Heart left ventricle (tissue), 16 donors: ENCODE results near the gene SLC22A12. TPM values are rescaled to one million over a fixed set of nuclear protein-coding genes. Genes with fewer than 3 reads are reported as not detected.

Experiments
- ATAC-seq, 4 donors: fragments of 200-7000 bp; cut with Tn5 transposase; one replicate each; pipeline ENCODE4 v1.9.1; 2020 to 2022; ENCODE audit warnings: moderate library complexity in 4 of 4, mild to moderate bottlenecking in 3 of 4, moderate number of reproducible peaks in 1 of 4
- DNase-seq, 5 donors: peaks; one replicate each; pipeline ENCODE4 v3.0.0-alpha.2; 2020
- H3K27ac ChIP-seq, 12 donors: fragments of 200-600 bp; sonication (generic) in 4 of 12; one replicate each; pipeline versions ENCODE4 v1.5.0 to v1.8.0; 2016 to 2022; ENCODE audit warnings: mild to moderate bottlenecking in 2 of 12
- H3K27me3 ChIP-seq, 9 donors: fragments of 200-600 bp; sonication (generic) in 2 of 9; one replicate each; pipeline versions ENCODE4 v1.5.1 to v1.8.0; 2016 to 2022; ENCODE audit warnings: mild to moderate bottlenecking in 3 of 9
- H3K36me3 ChIP-seq, 9 donors: fragments of 200-600 bp; sonication (generic) in 2 of 9; one replicate each; pipeline versions ENCODE4 v1.5.0 to v1.8.0; 2018 to 2022; ENCODE audit warnings: mild to moderate bottlenecking in 2 of 9
- H3K4me1 ChIP-seq, 12 donors: fragments of 200-600 bp; sonication (generic) in 4 of 12; one replicate each; pipeline versions ENCODE4 v1.5.0 to v1.8.0; 2016 to 2022; ENCODE audit warnings: mild to moderate bottlenecking in 3 of 12
- H3K4me3 ChIP-seq, 12 donors: fragments of 200-600 bp; sonication (generic) in 4 of 12; one replicate each; pipeline versions ENCODE4 v1.5.0 to v1.8.0; 2017 to 2022; ENCODE audit warnings: mild to moderate bottlenecking in 9 of 12, moderate library complexity in 4 of 12
- H3K9me3 ChIP-seq, 12 donors: fragments of 200-600 bp; sonication (generic) in 4 of 12; one replicate each; pipeline versions ENCODE4 v1.5.0 to v1.8.0; 2016 to 2022; ENCODE audit warnings: mild to moderate bottlenecking in 1 of 12
- CTCF ChIP-seq, 12 donors: fragments of 200-600 bp; sonication (generic) in 4 of 12; IDR thresholded peaks; one replicate each; pipeline versions ENCODE4 v1.5.0 to v1.8.0; 2018 to 2022; ENCODE audit warnings: antibody characterized with exemption in 12 of 12, mild to moderate bottlenecking in 5 of 12
- POLR2A ChIP-seq, 2 donors: fragments of 450-650 bp; IDR thresholded peaks; one replicate each; pipeline ENCODE4 v1.6.1; 2017; ENCODE audit warnings: antibody characterized with exemption in 2 of 2, mild to moderate bottlenecking in 2 of 2, moderate library complexity in 2 of 2
- WGBS, 4 donors: extraction: QIAGEN DNeasy Blood & Tissue Kit in 2 of 4; methylation state at CpG; one replicate each; pipeline versions ENCODE4 v1.1.5 to v1.1.7; 2013 to 2018; 5-methylcytosine and 5-hydroxymethylcytosine counted together
- intact Hi-C, 10 donors: fragments of 100-400 bp; cut with DNase I; formaldehyde crosslinking; loops; one replicate each; pipeline versions ENCODE4 v1.11.1 to v1.14.2; 2022
- polyA plus RNA-seq, 2 donors: library from polyadenylated mRNA; stranded (reverse); fragments of 200-250 nt; gene quantifications; one replicate each; pipeline ENCODE4 v1.2.3, GENCODE V29; 2013
- total RNA-seq, 9 donors: library from RNA; depleted of rRNA in 2 of 9; stranded (reverse); fragments of >200 nt in 2 of 9; fragmentation: NEBNext Ultra II Directional in 3 of 9; extraction: Animal tissue kit (Norgen Biotek cat#: 25700) in 3 of 9; gene quantifications; one replicate each; pipeline versions ENCODE4 v1.1.0 to v1.2.4, GENCODE V29; 2016 to 2023
- donor health status: ischemic (EF 13 %, LVEDD 7.1; RV severe dilation, severe dysfunction).
- donor health status: healthy with polysubstance abuse.
- donor health status: DM: no; HTN: yes; CAD: no.
- donor health status: DM: no; HTN: no; CAD: no.
- donor health status: ischemic (EF 25% LVEDD 6.9; RV normal size, moderate dysfunction).
- donor health status: ischemic (EF 25% LVEDD 5.7; RV mildly dilated, moderate dysfunction).
- donor health status: healthy.
- donor health status: DM: yes; HTN: yes; CAD: no.
- donor health status: ischemic (EF 35%, LVEDD 5.7; RV mildly dilated, moderate dysfunction).
- donor health status: nonischemic (EF 11% LVEDD 7.7; RV severe dilation, severe dysfunction).
- donor health status: DM: yes; HTN: yes; CAD: no.
- donor health status: PGD.
- donor health status: ischemic (EF 29% LVEDD 5.4; RV normal size, mild dysfunction).
- donor health status: nonischemic (EF 23%, LVEDD 6.1; RV moderate dilation, normal function).

SLC22A12 gene
- total and polyA plus RNA-seq, 11 donors: not detected

GRCh38 chr11:64616817-64617216, 25.8 kb downstream of the SLC22A12 start:
- no peak overlapping the region for H3K4me3 ChIP-seq
- H3K4me1 ChIP-seq: peaks cover 0 to 21% (median 6%) of the 10 kb centered on the region in 12 donors
- no peaks in the 10 kb centered on the region for H3K27me3 ChIP-seq
- no peak overlapping the region for H3K27ac ChIP-seq
- no peaks in the 10 kb centered on the region for H3K36me3 ChIP-seq
- intact Hi-C loops: no loop called here
- H3K9me3 ChIP-seq: no peaks in the 10 kb centered on the region
- WGBS, 4 donors: 82 to 92% (median 87%) methylated on average over 2 to 3 of the region's 3 CpGs
- no peak for TF ChIP-seq CTCF (IDR thresholded peaks at IDR 0.05)
- no peak for TF ChIP-seq POLR2A (IDR thresholded peaks at IDR 0.05)
- no peak for ATAC-seq
- DNase-seq: no peak

- Histone ChIP-seq H3K4me3 (no peak overlapping the region), H3K4me1 (peaks cover 0 to 21% (median 6%) of the 10 kb centered on the region in 12 donors), H3K27ac (peak overlapping the region in 1 of 12 donors; percentile 55), H3K27me3 (no peaks in the 10 kb centered on the region), H3K36me3 (no peaks in the 10 kb centered on the region), H3K9me3 (no peaks in the 10 kb centered on the region)
- ATAC-seq (no peak), DNase-seq (no peak)
- 84 to 95% (median 92%) methylated on average over 4 of the region's 4 CpGs for WGBS, 4 donors
- TF ChIP-seq POLR2A (IDR thresholded peaks at IDR 0.05) (no peak), CTCF (IDR thresholded peaks at IDR 0.05) (no peak)
- intact Hi-C loops: no loop called here
Observed at GRCh38 chr11:64619196-64619595, 28.2 kb downstream of the SLC22A12 start.

- 50 to 60% (median 57%) methylated on average over 4 to 5 of the region's 5 CpGs for WGBS, 4 donors
- Histone ChIP-seq H3K4me1 (peaks cover 0 to 24% (median 6%) of the 10 kb centered on the region in 12 donors), H3K9me3 (no peaks in the 10 kb centered on the region), H3K4me3 (no peak overlapping the region), H3K27ac (peak overlapping the region in 1 of 12 donors; percentile 55), H3K27me3 (no peaks in the 10 kb centered on the region), H3K36me3 (no peaks in the 10 kb centered on the region)
- intact Hi-C loops: no loop called here
- no peak for TF ChIP-seq POLR2A (IDR thresholded peaks at IDR 0.05)
- TF ChIP-seq CTCF (IDR thresholded peaks at IDR 0.05): no peak
- DNase-seq (peak in 3 of 5 donors; percentile 27 to 55 (median 42)), ATAC-seq (peak in 3 of 4 donors; percentile 10 to 68 (median 43))
Observed at GRCh38 chr11:64619811-64620380, 28.9 kb downstream of the SLC22A12 start.

GRCh38 chr11:64620381-64620971, 29.5 kb downstream of the SLC22A12 start:
- TF ChIP-seq POLR2A (IDR thresholded peaks at IDR 0.05): no peak
- no peak for TF ChIP-seq CTCF (IDR thresholded peaks at IDR 0.05)
- H3K4me3 ChIP-seq: no peak overlapping the region
- H3K36me3 ChIP-seq: no peaks in the 10 kb centered on the region
- H3K27me3 ChIP-seq: no peaks in the 10 kb centered on the region
- no peaks in the 10 kb centered on the region for H3K9me3 ChIP-seq
- no peak for DNase-seq
- peak in 3 of 4 donors; percentile 10 to 32 (median 22) for ATAC-seq
- intact Hi-C loops: no loop called here
- H3K4me1 ChIP-seq: peaks cover 0 to 29% (median 6%) of the 10 kb centered on the region in 12 donors
- WGBS, 4 donors: 50 to 68% (median 53%) methylated on average over 8 to 13 of the region's 13 CpGs
- H3K27ac ChIP-seq: peak overlapping the region in 1 of 12 donors; percentile 55
